CD14-positive monocyte (primary cell): ENCODE results near the gene FGD1. TPM values are rescaled to one million over a fixed set of nuclear protein-coding genes. Genes with fewer than 3 reads are reported as not detected.
A peak's percentile ranks its signal among the peaks of the same experiment; 100 is the strongest.

Experiments
- DNase-seq, 3 donors: peaks; one replicate each; pipeline ENCODE4 v3.0.0-alpha.2; 2011 to 2022
- H2AFZ ChIP-seq: 2 replicates; pipeline ENCODE4 v1.6.0; 2012; ENCODE audit warnings: mild to moderate bottlenecking, low read depth, low read length, inconsistent platforms; ENCODE audit not compliant: insufficient read depth, poor library complexity, severe bottlenecking
- H3K27ac ChIP-seq, 2 donors: 1 replicate in 1 of 2; 2 replicates in 1 of 2; pipeline ENCODE4 v1.5.1; 2012 to 2013; ENCODE audit warnings: low read length in 2 of 2, control low read depth in 1 of 2, inconsistent platforms in 1 of 2, low read depth in 1 of 2, mild to moderate bottlenecking in 1 of 2
- H3K27me3 ChIP-seq, 2 donors: one replicate each; pipeline versions ENCODE4 v1.6.0 to v1.6.1; 2011 to 2013; ENCODE audit warnings: low read length in 2 of 2; ENCODE audit not compliant: control insufficient read depth in 2 of 2, insufficient read depth in 2 of 2
- H3K36me3 ChIP-seq, 2 donors: replicated peaks in 1 of 2; 1 replicate in 1 of 2; 2 replicates in 1 of 2; pipeline versions ENCODE4 v1.5.1 to v1.6.1; 2012 to 2013; ENCODE audit warnings: low read length in 2 of 2, control low read depth in 1 of 2, inconsistent platforms in 1 of 2, mild to moderate bottlenecking in 1 of 2; ENCODE audit not compliant: insufficient read depth in 2 of 2, control insufficient read depth in 1 of 2
- H3K4me1 ChIP-seq, 2 donors: 1 replicate in 1 of 2; 2 replicates in 1 of 2; pipeline versions ENCODE4 v1.5.1 to v1.6.1; 2012 to 2013; ENCODE audit warnings: low read length in 2 of 2, control low read depth in 1 of 2, inconsistent platforms in 1 of 2, mild to moderate bottlenecking in 1 of 2, moderate library complexity in 1 of 2; ENCODE audit not compliant: insufficient read depth in 2 of 2, control insufficient read depth in 1 of 2
- H3K4me2 ChIP-seq: replicated peaks from 2 replicates; pipeline ENCODE3; 2012; ENCODE audit warnings: low read length, moderate library complexity, mild to moderate bottlenecking; ENCODE audit not compliant: poor library complexity, severe bottlenecking; ENCODE audit errors: extremely low read depth
- H3K4me3 ChIP-seq, 3 experiments: fragments of 200-600 bp in 1 of 3; sonication (generic) in 1 of 3; replicated peaks in 1 of 3; 1 replicate in 2 of 3; 2 replicates in 1 of 3; pipeline ENCODE4 v1.5.1; 2011 to 2013; ENCODE audit warnings: low read length in 3 of 3, mild to moderate bottlenecking in 3 of 3, control low read depth in 2 of 3, low read depth in 2 of 3, inconsistent platforms in 1 of 3, moderate library complexity in 1 of 3
- H3K79me2 ChIP-seq: 2 replicates; pipeline ENCODE4 v1.6.0; 2012; ENCODE audit warnings: mild to moderate bottlenecking, control low read depth, inconsistent platforms, low read length, moderate library complexity; ENCODE audit not compliant: insufficient read depth
- H3K9ac ChIP-seq: 2 replicates; pipeline ENCODE4 v1.6.0; 2017; ENCODE audit warnings: low read length, mild to moderate bottlenecking; ENCODE audit not compliant: insufficient read depth, poor library complexity, severe bottlenecking
- H3K9me3 ChIP-seq, 2 donors: replicated peaks in 1 of 2; 1 replicate in 1 of 2; 2 replicates in 1 of 2; pipeline versions ENCODE4 v1.5.1 to v1.6.1; 2012 to 2013; ENCODE audit warnings: low read length in 2 of 2, control low read depth in 1 of 2; ENCODE audit not compliant: control insufficient read depth in 1 of 2, insufficient read depth in 1 of 2
- H4K20me1 ChIP-seq: 2 replicates; pipeline ENCODE4 v1.6.0; 2012; ENCODE audit warnings: mild to moderate bottlenecking, low read length, control low read depth, moderate library complexity; ENCODE audit not compliant: insufficient read depth
- H3K27ac Mint-ChIP-seq, 7 donors: one replicate each; pipeline ENCODE4 v1.8.0; 2020; ENCODE audit warnings: mild to moderate bottlenecking in 7 of 7, mixed read lengths in 7 of 7, moderate library complexity in 6 of 7, inconsistent platforms in 2 of 7
- H3K27me3 Mint-ChIP-seq, 3 donors: one replicate each; pipeline ENCODE4 v1.8.0; 2021 to 2022; ENCODE audit warnings: low read depth in 3 of 3, mild to moderate bottlenecking in 3 of 3, mixed read lengths in 3 of 3, moderate library complexity in 3 of 3, inconsistent platforms in 1 of 3
- H3K36me3 Mint-ChIP-seq, 2 donors: one replicate each; pipeline ENCODE4 v1.8.0; 2020; ENCODE audit warnings: mixed read lengths in 2 of 2, inconsistent platforms in 1 of 2, mild to moderate bottlenecking in 1 of 2
- H3K4me1 Mint-ChIP-seq: one replicate; pipeline ENCODE4 v1.8.0; 2020; ENCODE audit warnings: mild to moderate bottlenecking, mixed read lengths
- H3K4me3 Mint-ChIP-seq, 2 donors: one replicate each; pipeline ENCODE4 v1.8.0; 2020; ENCODE audit warnings: mild to moderate bottlenecking in 2 of 2, mixed read lengths in 2 of 2, moderate library complexity in 1 of 2
- H3K9me3 Mint-ChIP-seq, 7 donors: one replicate each; pipeline ENCODE4 v1.8.0; 2020 to 2022; ENCODE audit warnings: mixed read lengths in 7 of 7, mild to moderate bottlenecking in 6 of 7, moderate library complexity in 6 of 7, inconsistent platforms in 2 of 7
- WGBS: methylation state at CpG from one replicate; pipeline ENCODE4 v1.1.5; 2013; ENCODE audit warnings: missing lambda C conversion rate; ENCODE audit not compliant: insufficient coverage; 5-methylcytosine and 5-hydroxymethylcytosine counted together
- intact Hi-C, 2 donors: fragments of 100-400 bp; cut with micrococcal nuclease; formaldehyde crosslinking; loops; one replicate each; pipeline versions ENCODE4 v1.15.0 to v1.15.1; 2023
- polyA plus RNA-seq, 3 donors: library from polyadenylated mRNA; depleted of rRNA in 1 of 3; unstranded in 2 of 3; stranded (reverse) in 1 of 3; fragments of 300-500 nt in 2 of 3; fragments of >200 nt in 1 of 3; fragmentation: Illumina TruSeq in 2 of 3; gene quantifications; 1 replicate in 2 of 3; 2 replicates in 1 of 3; pipeline ENCODE4 v1.2.3, GENCODE V29; 2012 to 2021
- TF ChIP-seq, protein P1 (sequence below): fragments of 200-600 bp; IDR thresholded peaks from one replicate; pipeline ENCODE4 v1.8.0; 2022; ENCODE audit warnings: antibody characterized with exemption, mild to moderate bottlenecking

Gene FGD1
- polyA plus RNA-seq, 3 donors: 0.05 to 0.18 TPM; not detected in 1

DNA sequence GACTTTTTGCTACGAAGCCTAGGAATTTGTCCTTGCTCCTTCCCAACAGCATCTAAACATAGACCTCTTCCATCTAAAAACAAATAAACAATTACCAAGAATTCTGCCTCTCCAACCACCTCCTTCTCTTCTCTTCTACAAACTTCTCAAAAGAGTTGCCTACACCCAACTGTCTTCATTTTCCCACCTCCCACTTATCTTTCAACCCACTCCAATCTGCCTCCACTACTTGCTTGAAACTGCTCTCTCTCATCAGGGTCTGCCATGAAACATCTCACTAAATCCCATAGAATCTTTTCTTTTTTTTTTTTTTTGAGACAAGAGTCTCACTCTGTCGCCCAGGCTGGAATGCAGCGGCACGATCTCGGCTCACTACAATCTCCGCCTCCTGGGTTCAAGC lies 902 bp upstream of the FGD1 start:
- Mint-ChIP-seq H3K27me3 (peaks cover 32 to 52% (median 38%) of the 10 kb centered on the region in 3 donors), H3K36me3 (peaks cover 0 to 2% of the 10 kb centered on the region in 2 donors)

DNA sequence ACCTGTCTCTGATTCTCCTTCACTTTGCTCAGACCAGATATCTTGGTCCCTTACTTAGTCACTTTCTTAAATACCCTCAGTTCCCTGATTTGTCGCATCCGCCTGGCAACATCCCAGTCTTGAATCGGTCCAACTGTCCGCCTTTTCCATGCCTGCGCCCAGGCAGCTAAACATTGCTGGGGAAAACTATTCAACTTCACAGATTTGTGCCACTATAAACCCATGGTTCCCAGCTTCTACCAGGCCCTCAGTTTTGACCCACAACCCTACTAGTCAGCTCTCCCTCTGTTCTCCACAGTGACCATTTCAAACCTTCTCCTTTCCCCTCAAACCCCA lies 451 bp upstream of the FGD1 start:
- no peaks in the 10 kb centered on the region for H3K36me3 ChIP-seq
- peaks cover 0 to 8% of the 10 kb centered on the region in 2 donors for H3K4me1 ChIP-seq
- H3K27ac ChIP-seq: no peak overlapping the region
- no peak overlapping the region for H3K9ac ChIP-seq
- peak overlapping the region in 1 of 7 donors; percentile 62 for H3K27ac Mint-ChIP-seq
- H3K36me3 Mint-ChIP-seq: peaks cover 0 to 2% of the 10 kb centered on the region in 2 donors
- H3K79me2 ChIP-seq: no peaks in the 10 kb centered on the region
- no peak overlapping the region for H3K4me3 ChIP-seq
- peak overlapping the region; percentile 53 for H2AFZ ChIP-seq
- H3K4me3 Mint-ChIP-seq: peak overlapping the region; percentile 62 to 81
- peaks cover 32 to 53% (median 38%) of the 10 kb centered on the region in 3 donors for H3K27me3 Mint-ChIP-seq
- no CpG with 5 or more reads among the region's 5 CpGs for WGBS
- intact Hi-C loops: no loop called here
- TF ChIP-seq, protein P1, sequence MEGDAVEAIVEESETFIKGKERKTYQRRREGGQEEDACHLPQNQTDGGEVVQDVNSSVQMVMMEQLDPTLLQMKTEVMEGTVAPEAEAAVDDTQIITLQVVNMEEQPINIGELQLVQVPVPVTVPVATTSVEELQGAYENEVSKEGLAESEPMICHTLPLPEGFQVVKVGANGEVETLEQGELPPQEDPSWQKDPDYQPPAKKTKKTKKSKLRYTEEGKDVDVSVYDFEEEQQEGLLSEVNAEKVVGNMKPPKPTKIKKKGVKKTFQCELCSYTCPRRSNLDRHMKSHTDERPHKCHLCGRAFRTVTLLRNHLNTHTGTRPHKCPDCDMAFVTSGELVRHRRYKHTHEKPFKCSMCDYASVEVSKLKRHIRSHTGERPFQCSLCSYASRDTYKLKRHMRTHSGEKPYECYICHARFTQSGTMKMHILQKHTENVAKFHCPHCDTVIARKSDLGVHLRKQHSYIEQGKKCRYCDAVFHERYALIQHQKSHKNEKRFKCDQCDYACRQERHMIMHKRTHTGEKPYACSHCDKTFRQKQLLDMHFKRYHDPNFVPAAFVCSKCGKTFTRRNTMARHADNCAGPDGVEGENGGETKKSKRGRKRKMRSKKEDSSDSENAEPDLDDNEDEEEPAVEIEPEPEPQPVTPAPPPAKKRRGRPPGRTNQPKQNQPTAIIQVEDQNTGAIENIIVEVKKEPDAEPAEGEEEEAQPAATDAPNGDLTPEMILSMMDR: no peak
- no peaks in the 10 kb centered on the region for H4K20me1 ChIP-seq
- H3K27me3 ChIP-seq: peaks cover 6 to 32% of the 10 kb centered on the region in 2 donors
- H3K4me1 Mint-ChIP-seq: peaks cover 8% of the 10 kb centered on the region
- peaks cover 0 to 6% (median 3%) of the 10 kb centered on the region in 7 donors for H3K9me3 Mint-ChIP-seq
- peak overlapping the region; percentile 65 for H3K4me2 ChIP-seq
- no peak for DNase-seq
- peaks cover 0 to 4% of the 10 kb centered on the region in 2 donors for H3K9me3 ChIP-seq

More for the DNA sequence above, 902 bp upstream of the FGD1 start:
- Histone ChIP-seq H3K36me3 (no peaks in the 10 kb centered on the region), H3K4me3 (no peak overlapping the region), H2AFZ (no peak overlapping the region), H3K9me3 (peaks cover 0 to 4% of the 10 kb centered on the region in 2 donors), H4K20me1 (no peaks in the 10 kb centered on the region), H3K27me3 (peaks cover 6 to 32% of the 10 kb centered on the region in 2 donors), H3K79me2 (no peaks in the 10 kb centered on the region), H3K4me1 (peaks cover 0 to 8% of the 10 kb centered on the region in 2 donors), H3K4me2 (no peak overlapping the region), H3K9ac (no peak overlapping the region), H3K27ac (no peak overlapping the region)
- peaks cover 8% of the 10 kb centered on the region for H3K4me1 Mint-ChIP-seq
- 89% methylated on average over 1 of the region's 6 CpGs for WGBS
- H3K4me3 Mint-ChIP-seq: peak overlapping the region in 1 of 2 donors; percentile 81
- peaks cover 0 to 6% (median 3%) of the 10 kb centered on the region in 7 donors for H3K9me3 Mint-ChIP-seq
- TF ChIP-seq, protein P1: no peak
- no peak for DNase-seq
- no peak overlapping the region for H3K27ac Mint-ChIP-seq
- intact Hi-C loops: no loop called here
